AG08395 (cell line): ENCODE data around the gene DHRS3.

ENCODE experiments used
- DNase-seq: peaks from one replicate; pipeline ENCODE4 v3.0.0; 2012; ENCODE audit warnings: mixed read lengths, low spot score

Gene DHRS3

DNA sequence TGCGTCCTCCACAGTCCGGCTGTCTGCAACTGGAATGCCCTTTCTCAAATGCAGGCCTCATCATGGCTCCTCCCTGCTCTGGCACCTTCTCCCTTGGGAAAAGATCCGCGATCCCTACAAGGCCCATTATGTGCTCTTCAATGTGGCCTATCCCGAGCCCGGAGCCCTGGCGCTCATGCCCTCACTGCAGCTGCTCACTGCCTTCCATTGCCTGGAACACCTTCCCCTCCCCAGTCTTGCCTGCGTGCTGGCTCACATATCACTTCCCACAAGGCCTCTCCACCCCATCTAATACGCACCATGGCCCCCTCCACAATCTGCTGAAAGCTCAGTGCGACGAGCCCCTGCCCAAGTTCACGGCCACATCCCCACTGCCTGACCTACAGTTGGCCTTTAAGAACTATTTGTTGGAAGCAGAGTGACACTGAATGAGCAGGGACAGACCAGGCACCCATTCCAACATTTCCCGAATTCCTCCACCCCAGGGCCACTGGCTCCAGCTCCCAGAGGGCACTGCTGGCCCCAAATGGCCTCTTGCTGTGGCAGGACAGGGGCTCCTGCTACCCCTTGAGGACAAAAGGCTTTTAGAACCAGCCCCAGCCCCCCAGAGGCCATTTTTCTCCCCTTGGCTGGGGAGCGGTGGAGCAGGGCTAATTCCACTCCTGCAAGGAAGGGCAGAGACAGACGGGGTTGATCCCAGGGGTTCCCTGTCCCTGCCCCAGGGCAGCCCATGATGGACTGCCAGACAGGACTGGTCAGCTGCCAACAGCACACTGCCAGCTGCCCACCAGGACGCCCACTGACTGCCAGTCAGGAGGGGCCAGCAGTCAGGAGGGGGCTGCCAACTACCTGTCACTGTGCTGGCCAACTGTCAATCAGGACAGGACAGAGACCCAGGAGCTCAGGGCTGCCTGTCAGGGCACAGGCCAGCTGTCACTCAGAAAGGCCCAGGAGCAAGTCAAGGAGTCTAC, 64.8 kb downstream of the DHRS3 start:
- DNase-seq, result peak; percentile 31

DNA sequence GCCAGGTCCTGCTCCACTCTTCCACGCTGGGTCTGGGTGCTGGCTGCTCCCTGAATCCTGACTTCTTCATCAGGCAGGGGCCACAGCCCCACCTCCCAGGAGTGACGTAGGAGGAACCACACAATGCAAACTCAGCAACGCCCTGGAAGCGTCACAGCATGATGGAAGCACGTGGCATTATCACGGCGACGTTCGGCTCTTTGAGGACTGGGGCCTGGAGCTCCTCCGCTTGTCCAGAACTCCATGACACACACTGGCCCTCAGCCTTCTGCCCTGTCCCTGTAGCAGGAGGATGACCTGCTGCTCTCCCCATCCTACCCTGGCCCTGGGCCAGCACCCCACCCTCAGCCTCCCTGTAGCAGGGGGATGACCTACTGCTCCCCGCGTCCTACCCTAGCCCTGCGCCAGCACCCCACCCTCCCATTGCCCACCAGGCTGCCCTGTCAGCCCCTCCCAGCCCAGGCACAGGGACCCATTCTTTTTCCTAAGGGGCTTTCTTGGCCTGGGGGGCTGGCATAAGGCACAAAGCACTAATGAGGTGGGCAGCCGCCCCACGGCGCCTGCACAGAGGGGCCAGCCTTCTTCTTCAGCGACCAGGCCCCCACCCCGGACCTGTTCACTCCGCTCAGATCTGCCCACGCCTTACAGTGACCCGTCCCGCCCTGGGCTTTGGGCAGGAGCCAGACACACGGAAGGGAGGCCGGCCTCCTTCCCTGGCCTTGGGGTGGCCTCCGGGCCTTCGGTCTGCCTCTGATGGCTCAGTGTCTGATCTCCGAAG, 65.7 kb downstream of the DHRS3 start:
- DNase-seq, result no peak

DNA sequence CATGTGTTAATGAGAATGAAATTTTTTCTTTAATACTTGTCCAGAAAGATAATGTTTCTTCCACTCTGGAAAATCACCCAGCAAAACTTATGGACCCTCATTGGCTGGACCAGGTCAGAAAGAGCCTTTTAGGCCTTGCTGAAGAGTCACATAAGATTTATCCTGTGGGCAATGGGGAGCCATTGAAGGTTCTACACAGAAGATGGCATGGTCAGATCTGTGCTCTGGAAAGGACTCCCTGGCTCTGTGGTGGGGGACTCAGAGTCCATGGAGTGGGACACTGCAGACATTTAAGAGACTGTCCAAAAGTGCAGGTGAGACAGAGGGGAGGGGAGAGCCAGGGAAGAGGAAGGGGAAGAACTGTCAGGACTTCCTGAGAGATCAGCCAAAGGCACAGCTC, 66.4 kb downstream of the DHRS3 start:
- DNase-seq, result no peak

DNA sequence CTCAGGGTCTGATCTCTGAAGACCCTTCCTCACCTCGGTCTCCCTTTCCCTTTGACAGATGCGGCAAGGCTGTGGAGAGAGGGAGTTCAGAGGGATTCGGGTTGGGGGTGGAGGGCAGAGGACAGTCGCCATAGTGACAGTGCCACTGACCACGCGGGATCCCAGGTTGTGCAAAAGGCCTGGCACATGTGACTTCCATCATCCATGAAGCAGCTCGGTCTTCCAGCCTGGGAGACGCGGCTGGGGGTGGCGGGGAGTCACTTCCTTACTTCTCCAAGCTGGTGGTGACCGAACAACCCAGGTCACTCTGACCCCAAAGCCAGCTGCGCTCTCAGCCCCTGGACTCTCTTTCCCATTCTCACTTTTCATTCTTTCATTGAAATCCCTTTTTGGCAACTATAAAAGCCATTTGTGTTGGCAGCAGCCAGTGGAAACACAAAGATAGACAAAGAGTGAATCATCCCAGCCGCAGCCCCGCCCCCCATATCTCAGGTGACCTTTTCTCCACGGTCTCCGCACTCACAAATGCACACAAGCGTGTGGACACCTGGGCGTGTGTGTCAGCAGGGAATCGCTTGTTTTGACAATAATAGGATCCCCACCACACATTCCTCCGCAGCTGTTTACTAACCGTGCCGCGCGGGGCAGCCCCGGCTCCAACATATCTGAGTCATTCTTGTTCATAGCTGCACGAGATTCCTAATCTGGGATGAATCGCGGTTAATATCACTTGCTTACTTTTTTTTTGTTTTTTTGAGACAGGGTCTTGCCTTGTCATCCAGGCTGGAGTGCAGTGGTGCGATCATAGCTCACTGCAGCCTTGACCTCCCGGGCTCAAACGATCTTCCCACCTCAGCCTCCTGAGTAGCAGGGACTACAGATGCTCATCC, 68.3 kb downstream of the DHRS3 start:
- peak; percentile 88 for DNase-seq

DNA sequence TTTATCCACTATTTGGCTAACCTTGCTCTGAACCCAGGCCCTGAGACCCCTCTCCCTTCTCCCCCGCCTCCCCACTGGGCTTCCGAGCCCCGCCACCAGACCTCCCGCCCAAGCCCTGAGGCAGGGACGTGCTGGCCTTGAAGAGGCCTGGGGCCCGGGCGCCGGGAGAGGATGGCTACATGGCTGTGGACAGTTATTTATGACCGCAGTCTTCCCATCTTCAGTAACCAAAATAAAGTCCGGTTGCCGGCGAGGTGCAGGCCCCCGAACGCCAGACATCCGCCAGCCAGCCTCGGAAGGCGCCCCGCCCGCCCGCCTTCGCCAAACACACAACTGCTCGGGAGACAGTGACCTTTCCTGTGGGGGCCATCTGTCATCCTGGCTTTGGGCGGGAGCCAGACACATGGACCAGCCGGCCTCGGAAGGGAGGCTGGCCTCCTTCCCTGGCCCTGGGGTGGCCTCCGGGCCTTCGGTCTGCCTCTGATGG, 69.0 kb downstream of the DHRS3 start:
- peak; percentile 61 for DNase-seq

DNA sequence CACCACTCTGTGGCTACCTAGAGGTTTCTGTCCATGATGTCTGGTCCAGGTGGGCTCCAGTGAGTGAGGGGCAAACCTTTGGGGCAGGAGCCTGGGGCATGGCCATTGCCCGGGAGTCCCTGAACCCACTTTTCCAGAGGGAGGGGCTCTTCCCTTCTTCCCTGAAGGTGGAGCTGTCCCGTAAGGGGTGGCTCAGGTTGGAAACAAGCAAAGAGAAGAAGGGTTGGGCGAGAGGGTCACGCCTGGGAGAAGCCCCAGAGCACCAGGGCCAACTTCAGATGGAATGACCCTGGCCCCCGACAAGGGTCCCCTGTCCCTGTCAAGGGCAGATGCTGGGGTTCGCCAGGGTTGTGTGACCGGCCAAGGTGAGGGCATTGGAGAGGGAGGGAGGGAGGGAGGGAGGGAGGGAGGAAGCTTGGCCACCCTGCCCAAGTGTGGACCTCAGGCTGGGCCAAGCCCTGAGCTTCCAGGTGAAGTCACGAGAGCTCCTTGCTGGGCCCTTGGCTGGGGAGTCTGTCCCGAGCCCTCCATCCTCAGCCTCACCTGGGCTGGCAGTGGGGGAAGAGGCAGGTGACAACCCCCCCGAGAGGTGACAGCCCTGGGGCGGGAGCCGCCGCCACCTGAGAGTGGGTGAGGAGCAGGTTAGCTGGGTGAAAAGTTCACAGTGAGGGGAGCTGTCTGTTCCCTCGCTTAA, 69.6 kb downstream of the DHRS3 start:
- DNase-seq, result no peak

DNA sequence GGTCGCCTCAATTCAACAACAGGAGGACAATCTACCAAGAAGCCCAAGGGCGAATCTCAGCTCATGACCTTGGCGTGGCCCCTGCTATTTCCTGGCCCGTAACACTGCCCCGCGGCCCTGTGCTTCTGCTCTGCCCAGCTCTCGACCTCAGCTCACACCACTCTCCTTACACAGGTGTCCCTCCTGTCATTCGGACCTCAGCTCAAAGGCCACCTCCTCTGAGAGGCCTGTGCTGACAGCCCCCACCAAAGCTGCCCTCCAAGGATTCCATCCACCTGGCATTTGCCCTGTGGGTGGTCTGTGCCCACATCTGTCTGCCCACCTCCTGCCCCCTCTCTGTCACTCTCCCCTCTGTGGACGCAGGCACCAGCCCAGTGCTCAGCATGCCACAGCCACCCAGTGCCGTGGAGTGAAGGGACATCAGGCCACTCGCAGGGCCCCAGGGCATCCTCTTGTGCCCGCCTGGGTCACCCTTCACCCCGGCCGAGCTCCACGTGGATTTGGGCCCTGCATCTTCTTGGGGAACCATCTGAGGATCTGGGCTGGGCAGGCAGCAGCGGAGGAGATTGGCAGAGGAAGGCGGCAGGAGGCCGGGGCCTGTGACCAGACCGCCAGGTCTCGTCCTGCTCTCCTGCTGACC, 70.3 kb downstream of the DHRS3 start:
- DNase-seq, result no peak

DNA sequence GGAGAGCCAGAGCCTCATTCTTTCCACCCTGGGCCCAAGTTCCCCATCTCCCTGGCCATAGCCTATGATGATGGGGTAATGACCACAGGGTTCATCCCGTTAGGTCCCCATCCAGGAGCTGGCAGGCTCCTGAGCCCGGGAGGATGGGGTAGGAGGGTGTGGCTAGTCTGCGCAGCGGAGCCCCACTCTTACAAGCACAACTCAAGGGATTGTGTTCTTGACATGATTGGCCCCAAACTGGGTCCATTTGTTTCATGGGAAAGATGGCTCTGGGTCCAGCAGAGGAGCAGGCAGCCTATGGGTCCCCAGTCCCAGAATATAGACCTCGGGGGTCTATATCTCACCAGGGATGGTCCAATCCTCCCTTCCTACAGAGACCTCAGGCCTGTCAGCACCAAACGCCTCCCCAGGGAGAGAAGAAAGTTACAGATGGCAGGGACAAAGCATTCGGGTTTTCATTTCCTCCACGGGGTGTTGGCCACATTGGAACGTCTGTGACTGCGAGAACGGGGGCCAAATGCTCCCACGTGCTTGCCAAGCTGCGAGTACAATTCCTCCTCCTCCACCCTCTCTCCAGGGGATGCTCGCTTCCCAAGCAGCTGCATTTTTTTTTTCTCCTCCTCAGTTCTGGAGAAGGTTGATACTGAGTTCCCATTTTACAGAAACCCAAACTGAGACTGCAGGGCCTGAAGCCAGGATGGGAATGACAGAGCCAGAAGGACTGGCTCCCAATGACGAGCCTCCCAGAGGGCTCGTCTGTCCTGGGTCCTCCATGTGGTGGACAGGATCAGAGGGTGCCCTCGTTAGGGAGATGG, 71.0 kb downstream of the DHRS3 start:
- DNase-seq, result no peak

DNA sequence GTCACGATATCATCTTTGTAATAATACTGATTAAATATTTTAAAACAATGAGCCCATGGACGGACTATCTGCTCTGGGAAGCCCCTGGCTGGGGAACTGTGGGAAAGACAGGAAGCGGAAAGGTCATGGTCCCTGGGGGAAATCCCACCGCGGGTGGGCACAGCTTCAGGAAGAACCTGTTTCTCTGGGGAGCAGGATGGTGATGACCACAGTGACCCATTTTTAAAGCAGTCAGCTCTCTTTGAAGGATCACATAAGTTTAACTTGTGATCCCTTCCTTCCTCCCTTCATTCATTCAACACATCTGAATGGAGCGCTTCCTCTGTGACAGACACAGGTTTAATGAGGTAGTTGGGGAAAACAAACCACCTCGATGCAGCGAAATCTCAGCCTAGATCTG, 73.0 kb downstream of the DHRS3 start:
- no peak for DNase-seq

DNA sequence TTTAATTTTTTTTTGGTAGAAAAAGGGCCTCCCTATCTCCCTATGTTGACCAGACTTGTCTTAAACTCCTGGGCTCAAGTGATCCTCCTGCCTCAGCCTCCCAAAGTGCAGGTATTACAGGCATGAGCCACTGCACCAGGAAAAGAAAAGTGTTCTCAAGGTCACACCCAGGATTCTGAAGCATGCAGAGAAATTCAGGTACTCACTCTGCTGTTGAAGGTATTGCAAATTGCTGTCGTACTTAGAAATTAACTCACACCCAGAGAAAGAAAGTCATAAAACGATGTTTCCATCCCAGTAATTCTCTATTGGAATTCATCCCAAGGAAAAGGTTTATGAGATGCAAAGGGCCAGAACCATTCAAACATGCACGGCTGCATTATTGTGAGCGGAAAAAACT, 73.7 kb downstream of the DHRS3 start:
- DNase-seq, result no peak

DNA sequence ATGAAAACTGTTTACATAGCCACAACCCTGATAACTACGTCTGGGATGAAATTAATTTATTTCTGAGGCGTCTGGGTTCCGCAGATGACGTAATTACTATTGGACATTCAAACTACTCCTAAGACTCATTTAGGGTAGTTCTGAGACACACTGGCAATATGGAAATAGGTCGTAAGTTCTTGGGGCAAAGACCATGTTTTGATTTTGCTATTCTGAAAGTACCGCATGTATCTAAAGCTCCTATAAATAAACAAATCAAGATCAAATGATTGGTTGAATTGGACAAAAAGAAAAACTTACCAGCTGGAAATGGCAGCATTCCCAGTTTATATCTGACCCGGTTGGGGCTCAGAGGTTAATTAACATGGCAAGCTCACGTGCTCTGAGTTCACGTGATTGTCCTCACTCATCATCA, 74.3 kb downstream of the DHRS3 start:
- no peak for DNase-seq

DNA sequence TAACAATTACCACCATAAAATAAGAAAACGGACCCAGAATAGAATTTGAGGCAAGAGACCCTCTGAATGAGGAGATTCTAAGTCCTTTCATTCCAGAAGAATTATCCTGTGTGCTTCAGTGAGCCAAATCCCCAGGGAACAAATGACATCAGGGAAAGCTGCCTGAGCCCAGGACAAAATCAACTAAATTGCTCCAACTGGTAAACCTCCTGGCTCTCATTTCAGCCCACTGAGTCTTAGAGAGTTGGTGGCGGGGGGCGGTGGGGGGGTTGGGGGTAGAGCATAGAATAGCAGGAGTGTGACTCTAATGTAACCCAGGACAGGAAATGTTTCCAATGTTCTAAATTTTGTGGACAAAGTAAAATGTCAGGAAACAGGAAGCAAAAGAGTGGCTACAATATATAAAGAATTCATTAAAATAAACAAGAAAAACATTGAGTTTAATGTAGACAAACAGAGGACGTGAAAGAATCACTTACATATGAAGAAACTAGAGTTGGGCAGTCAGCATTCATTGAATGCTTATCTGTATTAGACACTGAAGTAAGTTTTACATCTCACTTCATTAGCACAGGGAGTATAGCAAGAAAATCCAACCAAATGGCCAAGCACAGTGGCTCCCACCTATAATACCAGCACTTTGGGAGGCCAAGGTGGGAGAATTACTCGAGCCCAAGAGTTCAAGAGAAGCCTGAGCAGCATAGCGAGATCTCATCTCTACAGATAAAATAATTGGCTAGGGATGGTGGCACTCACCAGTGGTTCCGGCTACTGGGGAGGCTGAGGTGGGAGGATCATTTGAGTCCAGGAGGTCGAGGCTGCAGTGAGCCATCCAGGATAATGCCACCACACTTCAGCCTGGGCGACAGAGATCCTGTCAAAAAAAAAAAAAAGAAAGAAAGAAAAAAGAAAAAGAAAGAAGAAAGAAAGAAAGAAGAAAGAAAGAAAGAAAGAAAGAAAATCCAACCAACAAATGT, 75.1 kb downstream of the DHRS3 start:
- no peak for DNase-seq

DNA sequence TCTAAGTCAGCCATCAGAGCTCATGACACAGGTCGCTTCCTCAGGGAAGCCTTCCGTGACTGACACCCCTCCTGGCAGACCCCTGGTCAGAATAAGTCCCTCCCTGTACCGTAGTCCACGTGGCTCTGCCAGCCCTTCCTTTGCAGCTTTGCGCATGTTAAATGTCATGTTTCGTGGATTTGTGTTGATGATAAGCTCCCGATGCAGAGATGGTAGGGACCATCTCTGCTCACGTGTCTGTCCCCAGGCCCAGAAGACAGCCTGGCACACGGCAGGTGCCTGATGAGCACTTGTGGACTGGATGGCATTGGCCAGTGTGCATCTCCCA, 75.9 kb downstream of the DHRS3 start:
- DNase-seq, result no peak

DNA sequence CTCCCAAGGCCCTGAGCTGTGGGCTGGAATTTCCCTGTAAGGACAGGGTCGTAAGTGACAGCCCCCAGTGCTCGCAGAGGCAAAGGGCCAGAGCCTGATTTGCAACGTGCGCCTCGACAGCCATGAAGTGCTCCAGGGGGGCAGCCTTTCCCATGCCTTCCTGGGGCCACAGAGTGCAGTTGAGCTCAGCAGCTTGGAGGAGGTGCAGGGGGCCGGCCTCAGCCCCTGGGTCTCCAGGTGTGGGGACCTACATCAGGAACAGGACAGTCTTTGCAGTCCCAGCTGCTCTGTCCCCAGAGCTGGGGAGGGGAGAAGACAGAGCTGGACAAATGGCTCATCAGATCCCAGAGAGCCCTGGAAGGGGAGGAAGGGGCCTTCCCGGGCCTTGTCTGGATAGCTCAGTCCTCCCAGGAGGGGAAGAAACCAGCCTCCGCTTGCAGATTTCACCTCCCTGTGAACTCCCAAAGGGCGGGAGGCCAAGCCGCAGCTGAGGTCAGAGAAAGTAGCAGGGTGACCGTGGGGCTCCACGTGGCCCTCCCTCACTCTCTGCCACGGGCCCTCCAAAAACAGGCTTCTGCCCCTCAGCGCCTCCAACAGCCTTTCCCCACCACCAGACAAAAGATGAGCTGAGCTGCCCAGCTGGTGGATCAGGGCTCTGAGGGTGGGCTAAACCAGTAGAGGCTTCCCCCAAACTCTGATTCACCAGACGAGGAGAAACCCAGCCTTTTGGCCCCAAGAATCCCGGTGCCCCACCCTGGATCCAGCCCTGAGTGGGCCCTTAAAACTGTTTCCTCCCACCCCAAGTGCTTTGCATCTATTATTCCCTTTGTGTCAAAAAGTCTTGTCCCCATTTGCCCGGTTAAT, 76.5 kb downstream of the DHRS3 start:
- DNase-seq, result no peak

DNA sequence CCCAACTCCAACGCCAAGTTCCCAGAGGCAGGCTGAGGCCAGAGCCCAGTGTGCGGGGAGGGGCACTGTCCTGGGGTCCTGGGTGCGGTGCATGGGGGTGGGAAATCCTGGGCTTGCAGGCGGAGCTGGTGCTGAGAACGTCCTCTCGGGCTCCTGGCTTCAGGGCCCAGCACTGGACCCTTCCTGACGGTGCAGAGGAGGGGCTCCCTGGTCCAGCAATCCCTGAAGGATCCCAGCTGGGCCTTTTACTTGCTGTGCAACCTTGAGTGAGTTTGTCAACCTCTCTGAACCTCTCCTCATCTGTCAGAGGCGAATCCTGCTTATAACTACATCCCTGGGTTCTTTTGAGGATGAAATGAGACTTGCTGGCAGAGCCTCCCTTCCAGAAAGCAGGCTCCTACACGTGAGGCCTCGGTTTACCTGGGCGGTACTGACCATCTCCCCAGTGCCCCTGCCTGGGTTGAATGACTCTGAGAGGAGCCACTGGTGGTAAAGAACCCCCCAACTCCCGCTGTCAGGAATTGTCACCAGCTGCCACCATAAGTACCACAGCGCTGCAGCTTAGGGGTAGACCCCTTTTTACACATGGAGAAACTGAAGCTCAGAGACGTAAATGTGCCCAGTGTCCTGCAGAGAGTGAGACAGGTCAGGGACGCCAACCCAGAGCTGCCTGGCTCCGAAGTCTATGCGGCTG, 77.3 kb downstream of the DHRS3 start:
- DNase-seq, result no peak

DNA sequence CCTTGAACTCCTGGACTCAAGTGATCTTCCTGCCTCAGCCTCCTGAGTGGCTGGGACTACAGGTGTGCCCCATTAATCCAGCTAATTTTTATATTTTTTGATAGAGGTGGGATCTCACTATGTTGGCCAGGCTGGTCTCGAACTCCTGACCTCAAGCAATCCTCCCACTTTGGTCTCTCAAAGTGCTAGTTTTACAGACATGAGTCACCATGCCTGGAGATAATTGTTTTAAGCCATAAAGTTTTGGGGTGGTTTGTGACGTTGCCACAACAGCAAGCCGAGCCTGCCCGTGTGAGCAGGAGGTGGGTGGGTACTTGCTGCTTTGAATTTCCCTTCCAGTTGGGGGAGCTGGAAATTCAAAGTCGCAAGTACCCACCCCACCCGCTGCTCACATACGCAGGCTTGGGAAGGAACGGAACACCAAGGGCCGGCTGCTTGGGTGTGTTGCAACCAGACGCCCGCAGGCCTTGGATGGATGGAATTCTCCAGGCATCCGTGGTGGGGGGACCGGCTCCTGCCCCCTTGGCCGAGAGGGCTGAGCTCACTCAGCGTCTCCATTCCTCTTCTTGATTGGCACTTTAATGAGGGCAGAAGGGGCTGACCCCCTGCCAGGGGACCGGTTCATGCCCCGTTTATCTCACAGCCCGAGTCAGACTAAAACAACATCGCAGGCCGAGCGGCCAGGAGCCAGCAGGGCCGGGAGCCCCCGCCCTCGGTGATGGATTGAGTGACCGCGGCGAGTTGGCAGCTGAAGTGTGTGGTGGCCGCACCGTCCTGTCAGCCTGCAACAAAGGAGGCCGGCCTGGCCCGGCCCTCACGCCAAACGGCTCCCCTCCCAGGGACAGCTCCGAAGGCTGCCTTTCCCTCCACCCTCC, 78.1 kb downstream of the DHRS3 start:
- peak; percentile 89 for DNase-seq
